ENCODE measurements around the gene SMARCA5. TPM values are rescaled to one million over a fixed set of nuclear protein-coding genes. Genes with fewer than 3 reads are reported as not detected.

The SMARCA5 gene
- total and polyA plus RNA-seq, 10 of the 15 experiments (the other 5 are each of a cell fraction or from before 2014, with no cell fraction given): 21.7 to 69.6 (median 37.4) TPM

DNA sequence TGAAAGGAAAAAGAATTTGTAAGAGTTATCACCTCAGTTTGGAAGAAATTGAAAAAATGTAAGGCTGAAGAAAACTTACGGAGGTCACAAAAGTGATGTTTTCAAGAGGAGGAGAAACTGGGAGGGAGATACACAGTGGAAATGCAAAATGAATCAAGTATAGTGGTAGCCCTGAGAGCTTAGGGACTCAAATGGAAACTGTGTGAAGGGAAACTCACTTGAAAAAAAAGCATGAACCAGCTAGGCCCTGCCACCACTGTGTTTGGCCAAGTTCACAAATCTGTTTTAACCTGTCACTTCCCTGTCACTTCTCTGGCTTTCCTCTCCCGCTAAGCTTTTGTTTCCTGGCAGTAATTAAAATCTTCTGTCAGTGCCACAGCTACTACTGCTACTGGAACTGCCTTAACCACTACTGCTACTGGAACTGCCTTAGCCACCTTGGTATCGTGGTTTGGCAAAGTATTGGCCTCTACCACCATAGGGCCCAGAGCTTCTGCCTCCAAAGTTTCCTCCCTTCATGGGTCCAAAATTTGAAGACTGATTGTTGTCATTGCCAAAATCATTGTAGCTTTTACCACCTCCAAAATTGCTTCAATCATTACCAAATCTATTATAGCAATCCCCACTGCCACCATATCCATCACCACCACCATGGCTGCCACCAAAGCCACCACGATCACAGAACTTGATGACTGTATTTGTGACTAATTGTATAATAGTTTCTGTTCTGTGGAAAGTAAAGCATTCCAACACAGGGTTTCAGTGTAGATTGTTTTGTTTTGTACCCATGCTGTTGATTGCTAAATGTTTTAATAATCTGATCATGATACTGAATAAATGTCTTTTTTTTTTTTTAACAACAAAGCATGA lies 41.5 kb downstream of the SMARCA5 start (continued):
- TF ChIP-seq, protein P1, sequence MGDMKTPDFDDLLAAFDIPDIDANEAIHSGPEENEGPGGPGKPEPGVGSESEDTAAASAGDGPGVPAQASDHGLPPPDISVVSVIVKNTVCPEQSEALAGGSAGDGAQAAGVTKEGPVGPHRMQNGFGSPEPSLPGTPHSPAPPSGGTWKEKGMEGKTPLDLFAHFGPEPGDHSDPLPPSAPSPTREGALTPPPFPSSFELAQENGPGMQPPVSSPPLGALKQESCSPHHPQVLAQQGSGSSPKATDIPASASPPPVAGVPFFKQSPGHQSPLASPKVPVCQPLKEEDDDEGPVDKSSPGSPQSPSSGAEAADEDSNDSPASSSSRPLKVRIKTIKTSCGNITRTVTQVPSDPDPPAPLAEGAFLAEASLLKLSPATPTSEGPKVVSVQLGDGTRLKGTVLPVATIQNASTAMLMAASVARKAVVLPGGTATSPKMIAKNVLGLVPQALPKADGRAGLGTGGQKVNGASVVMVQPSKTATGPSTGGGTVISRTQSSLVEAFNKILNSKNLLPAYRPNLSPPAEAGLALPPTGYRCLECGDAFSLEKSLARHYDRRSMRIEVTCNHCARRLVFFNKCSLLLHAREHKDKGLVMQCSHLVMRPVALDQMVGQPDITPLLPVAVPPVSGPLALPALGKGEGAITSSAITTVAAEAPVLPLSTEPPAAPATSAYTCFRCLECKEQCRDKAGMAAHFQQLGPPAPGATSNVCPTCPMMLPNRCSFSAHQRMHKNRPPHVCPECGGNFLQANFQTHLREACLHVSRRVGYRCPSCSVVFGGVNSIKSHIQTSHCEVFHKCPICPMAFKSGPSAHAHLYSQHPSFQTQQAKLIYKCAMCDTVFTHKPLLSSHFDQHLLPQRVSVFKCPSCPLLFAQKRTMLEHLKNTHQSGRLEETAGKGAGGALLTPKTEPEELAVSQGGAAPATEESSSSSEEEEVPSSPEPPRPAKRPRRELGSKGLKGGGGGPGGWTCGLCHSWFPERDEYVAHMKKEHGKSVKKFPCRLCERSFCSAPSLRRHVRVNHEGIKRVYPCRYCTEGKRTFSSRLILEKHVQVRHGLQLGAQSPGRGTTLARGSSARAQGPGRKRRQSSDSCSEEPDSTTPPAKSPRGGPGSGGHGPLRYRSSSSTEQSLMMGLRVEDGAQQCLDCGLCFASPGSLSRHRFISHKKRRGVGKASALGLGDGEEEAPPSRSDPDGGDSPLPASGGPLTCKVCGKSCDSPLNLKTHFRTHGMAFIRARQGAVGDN (IDR thresholded peaks at IDR 0.05): 0 out of 2 replicates have a peak, but pooled peaks have one; percentile 38
- TF ChIP-seq SMARCA5 (IDR thresholded peaks at IDR 0.05) (0 out of 2 replicates have a peak, but pooled peaks have one; percentile 19), EED (IDR thresholded peaks at IDR 0.05; ENCODE audit: low read depth) (no peak)
- TF ChIP-seq, protein P2, sequence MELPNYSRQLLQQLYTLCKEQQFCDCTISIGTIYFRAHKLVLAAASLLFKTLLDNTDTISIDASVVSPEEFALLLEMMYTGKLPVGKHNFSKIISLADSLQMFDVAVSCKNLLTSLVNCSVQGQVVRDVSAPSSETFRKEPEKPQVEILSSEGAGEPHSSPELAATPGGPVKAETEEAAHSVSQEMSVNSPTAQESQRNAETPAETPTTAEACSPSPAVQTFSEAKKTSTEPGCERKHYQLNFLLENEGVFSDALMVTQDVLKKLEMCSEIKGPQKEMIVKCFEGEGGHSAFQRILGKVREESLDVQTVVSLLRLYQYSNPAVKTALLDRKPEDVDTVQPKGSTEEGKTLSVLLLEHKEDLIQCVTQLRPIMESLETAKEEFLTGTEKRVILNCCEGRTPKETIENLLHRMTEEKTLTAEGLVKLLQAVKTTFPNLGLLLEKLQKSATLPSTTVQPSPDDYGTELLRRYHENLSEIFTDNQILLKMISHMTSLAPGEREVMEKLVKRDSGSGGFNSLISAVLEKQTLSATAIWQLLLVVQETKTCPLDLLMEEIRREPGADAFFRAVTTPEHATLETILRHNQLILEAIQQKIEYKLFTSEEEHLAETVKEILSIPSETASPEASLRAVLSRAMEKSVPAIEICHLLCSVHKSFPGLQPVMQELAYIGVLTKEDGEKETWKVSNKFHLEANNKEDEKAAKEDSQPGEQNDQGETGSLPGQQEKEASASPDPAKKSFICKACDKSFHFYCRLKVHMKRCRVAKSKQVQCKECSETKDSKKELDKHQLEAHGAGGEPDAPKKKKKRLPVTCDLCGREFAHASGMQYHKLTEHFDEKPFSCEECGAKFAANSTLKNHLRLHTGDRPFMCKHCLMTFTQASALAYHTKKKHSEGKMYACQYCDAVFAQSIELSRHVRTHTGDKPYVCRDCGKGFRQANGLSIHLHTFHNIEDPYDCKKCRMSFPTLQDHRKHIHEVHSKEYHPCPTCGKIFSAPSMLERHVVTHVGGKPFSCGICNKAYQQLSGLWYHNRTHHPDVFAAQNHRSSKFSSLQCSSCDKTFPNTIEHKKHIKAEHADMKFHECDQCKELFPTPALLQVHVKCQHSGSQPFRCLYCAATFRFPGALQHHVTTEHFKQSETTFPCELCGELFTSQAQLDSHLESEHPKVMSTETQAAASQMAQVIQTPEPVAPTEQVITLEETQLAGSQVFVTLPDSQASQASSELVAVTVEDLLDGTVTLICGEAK (IDR thresholded peaks at IDR 0.05; ENCODE audit: borderline replicate concordance): no peak
